Measurements from ENCODE around the gene RNASE8.

RNASE8 gene

DNA sequence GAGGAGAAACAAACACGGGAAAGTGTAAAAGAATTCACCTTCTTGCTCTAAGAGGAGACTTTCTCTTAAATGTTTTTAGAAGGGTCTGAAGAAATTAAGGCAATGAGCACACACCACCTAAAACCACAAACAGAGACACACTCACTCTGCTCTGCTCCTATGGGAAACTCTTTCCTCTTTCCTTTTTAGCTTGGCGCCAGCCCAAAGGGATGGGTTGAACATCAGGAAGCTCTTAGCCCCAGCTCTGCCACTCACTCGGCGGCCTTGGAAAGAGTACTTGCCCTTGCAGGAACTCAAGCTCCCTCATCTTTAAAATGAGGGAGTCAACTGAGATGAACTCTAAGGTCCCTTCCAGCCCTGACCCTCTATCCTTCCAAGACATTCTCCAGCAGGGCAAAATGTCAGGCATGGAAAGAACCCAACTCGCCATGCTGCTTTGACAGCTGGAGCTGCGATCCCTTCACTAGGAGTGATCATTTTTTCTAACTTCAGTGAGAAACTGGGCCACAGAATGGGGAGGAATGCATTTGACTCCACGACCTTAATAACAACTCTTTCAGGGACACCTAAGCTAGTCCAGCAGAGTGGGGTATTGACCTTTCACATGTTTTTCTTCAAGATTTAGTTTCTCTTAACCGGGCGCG, 980 bp upstream of the RNASE8 start:
- Histone ChIP-seq H3K36me3 (ENCODE audit: insufficient read depth, low read length) (no peaks in the 10 kb centered on the region), H3K27ac (ENCODE audit: low read depth, low read length) (no peak overlapping the region), H3K9me3 (ENCODE audit: low read length) (no peaks in the 10 kb centered on the region), H3K4me3 (ENCODE audit: low read depth in 1 of 2, low read length in 2 of 2) (no peak overlapping the region), H3K9ac (ENCODE audit: low read length) (no peak overlapping the region), H3K27me3 (ENCODE audit: control insufficient read depth in 1 of 2, insufficient read depth in 2 of 2, low read length in 2 of 2) (no peaks in the 10 kb centered on the region), H3K4me1 (ENCODE audit: insufficient read depth, low read length) (no peaks in the 10 kb centered on the region)

DNA sequence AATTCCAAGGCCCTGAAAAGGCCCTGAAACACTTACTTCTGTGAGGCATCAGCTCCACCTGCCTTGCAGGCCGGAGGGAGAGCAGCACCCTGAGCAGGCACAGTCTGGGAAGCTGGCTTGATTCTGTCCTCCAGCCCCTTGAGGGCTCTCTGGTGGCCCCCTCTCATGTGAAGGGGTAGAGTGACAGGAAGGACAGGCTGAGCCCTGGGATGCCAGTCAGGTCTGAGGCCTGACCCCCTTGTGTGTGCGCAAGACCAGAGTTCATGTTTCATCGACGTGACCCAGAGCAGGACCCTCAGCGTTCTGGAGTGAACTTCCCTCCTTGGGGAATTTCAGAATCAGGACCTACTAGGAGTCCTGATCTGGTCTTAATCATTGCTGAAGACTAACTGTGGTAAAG, 1.3 kb downstream of the RNASE8 start:
- Histone ChIP-seq H3K4me3 (ENCODE audit: low read depth in 1 of 2, low read length in 2 of 2) (no peak overlapping the region), H3K9ac (ENCODE audit: low read length) (no peak overlapping the region), H3K36me3 (ENCODE audit: insufficient read depth, low read length) (no peaks in the 10 kb centered on the region), H3K27me3 (ENCODE audit: control insufficient read depth in 1 of 2, insufficient read depth in 2 of 2, low read length in 2 of 2) (no peaks in the 10 kb centered on the region), H3K4me1 (ENCODE audit: insufficient read depth, low read length) (no peaks in the 10 kb centered on the region), H3K9me3 (ENCODE audit: low read length) (no peaks in the 10 kb centered on the region), H3K27ac (ENCODE audit: low read depth, low read length) (no peak overlapping the region)

DNA sequence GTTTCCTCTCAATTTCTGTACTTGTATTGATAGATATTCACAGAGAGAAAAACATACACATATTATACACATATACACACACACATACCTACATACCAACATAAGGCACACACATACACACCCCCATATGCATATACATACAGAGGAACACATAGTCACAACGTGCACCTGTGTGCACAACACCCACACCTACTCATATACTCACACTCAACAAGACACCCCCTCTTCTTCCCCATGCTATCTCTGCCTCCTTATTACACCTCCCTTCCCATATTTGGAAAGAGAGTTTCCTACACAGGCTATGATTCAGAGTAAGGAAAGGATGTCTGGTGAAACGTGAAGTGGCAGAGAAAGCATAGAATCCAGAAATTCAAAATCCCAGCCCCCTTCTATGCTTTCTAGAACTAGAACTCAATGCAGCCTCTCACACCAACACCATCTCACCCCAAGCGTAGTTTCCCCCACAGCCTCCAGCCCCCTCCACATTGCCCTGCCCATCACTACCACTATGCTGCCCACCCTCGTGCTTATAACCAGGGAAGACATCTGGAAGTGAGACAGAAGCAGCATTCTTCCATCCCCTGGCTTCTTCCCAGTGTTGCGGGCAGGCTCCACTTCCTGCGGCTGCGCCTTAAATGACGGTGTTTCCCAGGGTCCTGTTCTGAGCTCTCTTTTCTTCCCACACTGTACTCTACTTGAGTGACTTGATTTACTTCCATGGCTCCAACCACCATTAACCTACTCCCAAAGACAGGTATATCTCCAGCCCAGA, 2.4 kb downstream of the RNASE8 start:
- no peak overlapping the region for H3K27ac ChIP-seq (ENCODE audit: low read depth, low read length)
- no peaks in the 10 kb centered on the region for H3K27me3 ChIP-seq (ENCODE audit: control insufficient read depth in 1 of 2, insufficient read depth in 2 of 2, low read length in 2 of 2)
- no peak overlapping the region for H3K4me3 ChIP-seq (ENCODE audit: low read depth in 1 of 2, low read length in 2 of 2)
- no peak overlapping the region for H3K9ac ChIP-seq (ENCODE audit: low read length)
- no peaks in the 10 kb centered on the region for H3K36me3 ChIP-seq (ENCODE audit: insufficient read depth, low read length)
- H3K4me1 ChIP-seq (ENCODE audit: insufficient read depth, low read length): no peaks in the 10 kb centered on the region
- H3K9me3 ChIP-seq (ENCODE audit: low read length): no peaks in the 10 kb centered on the region

DNA sequence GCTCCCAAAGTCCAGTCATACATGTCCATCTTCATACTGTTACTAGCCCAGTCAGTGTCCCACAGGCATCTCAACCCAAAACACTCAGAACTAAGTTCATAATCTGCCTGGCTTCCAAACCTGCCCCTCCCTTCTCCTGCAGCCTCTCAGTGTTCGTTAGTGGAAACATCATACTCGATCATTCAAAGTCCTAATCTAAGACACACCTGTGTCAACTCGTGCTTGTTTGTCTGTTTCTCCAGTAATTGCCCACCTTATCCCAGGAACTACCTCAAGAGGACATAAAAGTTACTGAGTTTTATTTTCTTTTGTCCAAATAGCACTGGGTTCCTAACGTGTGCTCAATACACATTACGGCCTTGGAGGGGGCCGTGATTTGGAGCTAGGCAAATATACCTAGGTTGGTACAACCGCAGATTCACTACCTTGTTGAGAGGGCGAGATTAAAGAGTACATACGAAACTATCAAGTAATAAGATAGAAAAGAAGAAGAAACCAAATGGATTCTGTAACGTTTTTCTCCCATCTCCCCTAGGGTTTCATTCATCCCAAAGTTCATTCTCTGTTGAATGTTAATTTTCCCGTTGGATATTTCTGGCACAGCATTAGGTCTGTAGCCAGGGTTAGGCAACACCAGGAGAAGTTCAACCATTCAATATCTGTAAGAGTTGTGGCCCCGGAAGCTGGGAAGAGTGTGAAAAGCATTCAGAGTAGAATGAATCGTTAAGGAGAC, 3.2 kb downstream of the RNASE8 start:
- H3K9ac ChIP-seq (ENCODE audit: low read length): no peak overlapping the region
- H3K9me3 ChIP-seq (ENCODE audit: low read length): no peaks in the 10 kb centered on the region
- H3K27me3 ChIP-seq (ENCODE audit: control insufficient read depth in 1 of 2, insufficient read depth in 2 of 2, low read length in 2 of 2): no peaks in the 10 kb centered on the region
- no peak overlapping the region for H3K27ac ChIP-seq (ENCODE audit: low read depth, low read length)
- no peak overlapping the region for H3K4me3 ChIP-seq (ENCODE audit: low read depth in 1 of 2, low read length in 2 of 2)
- no peaks in the 10 kb centered on the region for H3K36me3 ChIP-seq (ENCODE audit: insufficient read depth, low read length)
- no peaks in the 10 kb centered on the region for H3K4me1 ChIP-seq (ENCODE audit: insufficient read depth, low read length)

DNA sequence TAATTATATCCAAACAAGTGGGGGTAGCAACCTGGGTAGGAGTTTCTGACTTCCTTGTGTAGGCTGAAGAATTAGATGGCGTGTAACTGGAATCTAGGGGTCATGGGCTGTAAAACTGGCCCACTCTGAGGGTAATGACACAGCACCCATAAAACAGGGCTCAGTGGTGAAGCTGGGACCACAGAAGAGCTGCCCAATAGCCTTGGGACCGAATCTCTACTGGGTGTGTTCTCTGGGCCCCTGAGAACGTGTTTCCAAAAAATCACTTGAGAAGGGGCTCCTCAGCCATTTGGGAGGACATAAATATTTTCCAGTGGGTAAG, 3.7 kb downstream of the RNASE8 start:
- no peak overlapping the region for H3K9ac ChIP-seq (ENCODE audit: low read length)
- H3K4me1 ChIP-seq (ENCODE audit: insufficient read depth, low read length): no peaks in the 10 kb centered on the region
- no peaks in the 10 kb centered on the region for H3K9me3 ChIP-seq (ENCODE audit: low read length)
- H3K27ac ChIP-seq (ENCODE audit: low read depth, low read length): no peak overlapping the region
- H3K36me3 ChIP-seq (ENCODE audit: insufficient read depth, low read length): no peaks in the 10 kb centered on the region
- no peak overlapping the region for H3K4me3 ChIP-seq (ENCODE audit: low read depth in 1 of 2, low read length in 2 of 2)
- no peaks in the 10 kb centered on the region for H3K27me3 ChIP-seq (ENCODE audit: control insufficient read depth in 1 of 2, insufficient read depth in 2 of 2, low read length in 2 of 2)

DNA sequence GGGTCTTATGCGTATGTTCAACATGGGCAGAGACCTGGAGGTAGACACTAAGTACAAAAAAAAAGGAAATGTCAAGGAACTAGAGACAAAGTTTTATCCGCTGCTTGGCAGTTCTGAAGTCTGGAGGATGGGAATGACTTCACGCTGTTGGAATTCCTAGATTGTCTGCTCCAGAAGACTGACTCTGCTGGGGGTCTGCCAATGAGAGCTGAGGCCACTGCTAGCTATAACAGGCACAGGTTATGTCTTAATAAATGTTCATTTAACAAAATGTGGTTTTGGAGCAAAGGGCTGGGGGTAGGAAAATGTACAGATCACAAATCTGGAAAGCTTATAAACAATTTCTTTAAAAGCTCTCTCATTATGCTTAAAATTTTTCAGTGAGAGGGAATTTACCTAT, 5.9 kb downstream of the RNASE8 start:
- H3K27ac ChIP-seq (ENCODE audit: low read depth, low read length): no peak overlapping the region
- no peak overlapping the region for H3K9ac ChIP-seq (ENCODE audit: low read length)
- H3K36me3 ChIP-seq (ENCODE audit: insufficient read depth, low read length): no peaks in the 10 kb centered on the region
- no peaks in the 10 kb centered on the region for H3K27me3 ChIP-seq (ENCODE audit: control insufficient read depth in 1 of 2, insufficient read depth in 2 of 2, low read length in 2 of 2)
- no peaks in the 10 kb centered on the region for H3K9me3 ChIP-seq (ENCODE audit: low read length)
- H3K4me3 ChIP-seq (ENCODE audit: low read depth in 1 of 2, low read length in 2 of 2): no peak overlapping the region
- peaks cover 4% of the 10 kb centered on the region for H3K4me1 ChIP-seq (ENCODE audit: insufficient read depth, low read length)

DNA sequence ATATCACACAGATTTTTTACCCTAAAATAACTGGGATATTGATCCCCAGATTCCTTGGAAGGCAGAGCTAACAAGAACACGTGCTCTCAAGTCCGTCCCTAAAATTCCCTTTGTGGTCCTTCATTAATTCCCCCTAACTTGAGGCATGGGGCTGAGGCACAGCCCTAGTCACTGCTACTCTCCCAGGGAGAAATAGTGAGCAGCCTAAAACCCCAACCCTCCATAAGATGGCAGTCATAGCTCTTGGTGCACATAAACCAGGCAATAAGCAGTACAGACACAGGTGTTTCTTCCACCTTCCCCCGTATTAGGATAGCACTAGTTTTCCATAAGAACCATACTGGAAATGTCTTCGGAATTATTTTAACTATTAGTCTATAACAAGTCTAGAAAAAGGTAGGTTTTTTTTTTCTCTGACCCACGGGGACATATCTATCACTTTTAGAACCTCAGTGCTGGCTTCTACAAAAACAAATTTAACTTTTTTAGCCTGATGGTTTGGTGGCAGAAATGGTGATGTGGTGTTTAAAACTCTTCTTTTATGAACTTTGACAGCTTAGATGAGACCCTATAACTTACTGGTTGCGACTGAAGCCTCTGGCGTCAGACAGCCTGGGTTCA, 9.4 kb downstream of the RNASE8 start:
- Histone ChIP-seq H3K4me3 (ENCODE audit: low read depth in 1 of 2, low read length in 2 of 2) (no peak overlapping the region), H3K27ac (ENCODE audit: low read depth, low read length) (no peak overlapping the region), H3K9ac (ENCODE audit: low read length) (no peak overlapping the region), H3K27me3 (ENCODE audit: control insufficient read depth in 1 of 2, insufficient read depth in 2 of 2, low read length in 2 of 2) (no peaks in the 10 kb centered on the region), H3K36me3 (ENCODE audit: insufficient read depth, low read length) (no peaks in the 10 kb centered on the region), H3K4me1 (ENCODE audit: insufficient read depth, low read length) (peaks cover 20% of the 10 kb centered on the region), H3K9me3 (ENCODE audit: low read length) (no peaks in the 10 kb centered on the region)

DNA sequence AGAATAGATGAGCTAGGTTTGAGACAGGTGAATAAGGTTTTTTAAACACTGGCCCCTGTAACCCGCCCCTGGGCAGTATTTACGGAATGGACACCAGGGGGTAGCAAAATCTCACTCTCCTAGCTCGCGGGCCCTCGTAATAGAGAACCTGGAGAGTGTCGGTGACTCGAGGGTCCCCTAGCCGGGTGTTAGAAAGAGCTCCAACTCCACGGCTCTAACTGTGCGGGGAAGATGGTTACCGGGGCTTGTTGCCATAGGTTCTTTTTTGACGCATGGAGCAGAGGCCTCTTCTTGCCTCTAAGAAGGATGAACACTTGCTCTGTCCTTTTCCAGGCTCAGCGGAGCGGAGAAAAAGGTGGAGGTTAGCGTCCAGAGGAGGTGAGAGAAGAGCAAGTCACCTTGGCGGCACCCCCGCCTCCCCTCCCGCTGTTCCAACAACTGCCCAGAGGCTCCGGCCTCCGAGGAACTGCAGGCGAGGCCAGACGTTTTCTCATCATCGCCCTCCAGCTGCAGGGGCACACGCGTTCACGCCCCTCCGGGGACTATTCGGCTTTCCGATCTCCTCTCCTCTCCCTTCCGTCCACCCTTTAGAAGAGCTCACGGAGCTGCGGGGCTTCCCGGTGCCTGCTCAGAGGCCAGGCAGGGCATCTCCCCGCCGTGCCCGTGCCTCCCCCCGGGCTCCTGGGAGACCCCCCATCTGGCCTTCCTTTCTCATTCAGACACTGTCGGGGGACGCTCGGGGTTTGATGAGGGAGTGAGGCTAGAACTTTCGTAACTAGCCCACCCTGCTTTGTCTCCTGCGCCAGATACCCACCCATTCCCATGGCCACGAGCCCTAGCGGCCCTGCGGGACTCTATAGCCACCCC, 11.1 kb downstream of the RNASE8 start:
- H3K9ac ChIP-seq (ENCODE audit: low read length): peak overlapping the region; percentile 39

DNA sequence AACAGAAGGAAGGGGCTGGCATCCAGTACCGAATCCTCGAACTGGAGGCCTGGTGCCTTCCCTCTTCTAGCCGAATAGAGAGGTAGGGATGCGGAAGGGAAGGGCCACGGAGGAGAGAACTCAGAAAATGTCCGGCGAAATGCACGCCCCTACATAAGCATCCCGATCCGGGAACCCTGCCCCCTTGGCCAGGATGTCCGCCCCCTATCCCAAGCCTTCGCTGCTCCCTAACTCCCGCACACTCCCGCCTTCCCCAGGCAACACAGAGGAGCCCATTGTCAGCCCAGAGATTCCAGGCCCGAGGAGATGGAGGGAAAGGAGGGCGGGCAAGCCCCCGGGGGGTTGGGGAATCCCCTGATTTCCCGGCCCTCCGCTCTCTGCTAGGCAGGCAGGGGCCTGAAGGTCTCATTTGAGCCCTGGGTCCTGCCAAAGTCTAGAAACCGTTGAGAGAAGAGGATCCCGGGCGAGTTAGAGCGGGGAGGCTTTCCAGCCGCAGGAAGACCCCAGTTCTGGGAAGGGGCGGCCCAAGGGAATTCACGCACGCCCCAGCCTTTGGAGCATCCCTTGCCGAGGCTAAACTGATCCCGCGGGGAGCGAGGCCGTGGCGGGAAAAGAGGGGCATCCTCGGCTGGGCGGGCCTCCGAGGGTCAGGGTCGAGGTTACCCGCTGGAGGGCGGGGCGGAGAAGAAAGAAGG, 11.9 kb downstream of the RNASE8 start:
- Histone ChIP-seq H3K4me3 (ENCODE audit: low read depth in 1 of 2, low read length in 2 of 2) (peak overlapping the region; percentile 58 to 92), H3K27me3 (ENCODE audit: control insufficient read depth in 1 of 2, insufficient read depth in 2 of 2, low read length in 2 of 2) (no peaks in the 10 kb centered on the region), H3K9ac (ENCODE audit: low read length) (peak overlapping the region; percentile 39), H3K27ac (ENCODE audit: low read depth, low read length) (peak overlapping the region; percentile 87), H3K9me3 (ENCODE audit: low read length) (no peaks in the 10 kb centered on the region), H3K36me3 (ENCODE audit: insufficient read depth, low read length) (peaks cover 16% of the 10 kb centered on the region), H3K4me1 (ENCODE audit: insufficient read depth, low read length) (peaks cover 30% of the 10 kb centered on the region)

More for the DNA sequence above, 11.1 kb downstream of the RNASE8 start:
- peaks cover 30% of the 10 kb centered on the region for H3K4me1 ChIP-seq (ENCODE audit: insufficient read depth, low read length)
- peak overlapping the region; percentile 87 for H3K27ac ChIP-seq (ENCODE audit: low read depth, low read length)
- H3K9me3 ChIP-seq (ENCODE audit: low read length): no peaks in the 10 kb centered on the region
- peaks cover 10% of the 10 kb centered on the region for H3K36me3 ChIP-seq (ENCODE audit: insufficient read depth, low read length)
- H3K4me3 ChIP-seq (ENCODE audit: low read depth in 1 of 2, low read length in 2 of 2): peak overlapping the region; percentile 58 to 92
- no peaks in the 10 kb centered on the region for H3K27me3 ChIP-seq (ENCODE audit: control insufficient read depth in 1 of 2, insufficient read depth in 2 of 2, low read length in 2 of 2)

DNA sequence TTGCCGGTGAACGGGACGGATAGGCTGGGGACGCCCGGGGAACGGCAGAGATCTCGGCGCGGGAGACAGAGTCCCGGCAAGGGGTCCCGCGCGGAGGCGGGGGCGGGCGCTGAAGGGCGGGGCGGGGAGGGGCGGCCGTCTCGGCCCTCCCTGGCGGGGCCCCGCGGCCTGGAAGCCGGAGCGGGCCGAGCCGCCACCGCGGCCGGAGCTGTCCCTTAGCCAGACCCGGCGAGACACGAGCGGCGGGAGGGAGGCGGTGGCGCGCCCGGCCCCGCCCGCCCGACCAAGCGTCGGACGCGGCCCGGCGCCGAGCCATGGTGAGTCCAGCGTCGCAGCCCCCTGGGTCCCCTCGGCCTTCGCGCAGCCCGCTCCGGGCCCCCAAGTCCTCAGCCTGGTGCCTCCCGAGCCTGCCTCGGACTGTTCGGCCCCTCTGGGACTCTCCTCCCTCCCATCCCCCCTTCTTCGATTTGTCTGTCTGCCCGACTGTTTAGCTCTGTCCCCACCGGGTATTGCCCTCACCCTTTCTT, 12.5 kb downstream of the RNASE8 start, which contains the start of gene ARHGEF40:
ARHGEF40 (plus strand) TSS at position 222 of the 527 bp plus-strand sequence; CDS start at position 315, 93 bp downstream.
- H3K27ac ChIP-seq (ENCODE audit: low read depth, low read length): peak within 1 kb of the TSS; percentile 89
- H3K9me3 ChIP-seq (ENCODE audit: low read length): no peaks in the 10 kb centered on the region
- H3K36me3 ChIP-seq (ENCODE audit: insufficient read depth, low read length): peaks cover 22% of the 10 kb centered on the region
- peaks cover 30% of the 10 kb centered on the region for H3K4me1 ChIP-seq (ENCODE audit: insufficient read depth, low read length)
- H3K4me3 ChIP-seq (ENCODE audit: low read depth in 1 of 2, low read length in 2 of 2): peak within 1 kb of the TSS; percentile 70 to 92
- H3K9ac ChIP-seq (ENCODE audit: low read length): peak within 1 kb of the TSS; percentile 73
- H3K27me3 ChIP-seq (ENCODE audit: control insufficient read depth in 1 of 2, insufficient read depth in 2 of 2, low read length in 2 of 2): no peaks in the 10 kb centered on the region

Data from muscle layer of colon (tissue), 2 donors.